HG02759 (cell line): ENCODE results near the gene SPATA1.
"Not testable (repeated sequence)": the region's sequence is repeated elsewhere in the genome, so short reads cannot be mapped to it uniquely, and the experiment has no call there.

Experiments used
- ATAC-seq: cut with Tn5 transposase; IDR thresholded peaks from one replicate; pipeline ENCODE4 v1.9.1; 2021; ENCODE audit warnings: mild to moderate bottlenecking, moderate library complexity; ENCODE audit not compliant: unreplicated experiment

Gene SPATA1

GRCh38 chr1:84585803-84586202 lies 79.6 kb downstream of the SPATA1 start:
- ATAC-seq = no peak

DNA sequence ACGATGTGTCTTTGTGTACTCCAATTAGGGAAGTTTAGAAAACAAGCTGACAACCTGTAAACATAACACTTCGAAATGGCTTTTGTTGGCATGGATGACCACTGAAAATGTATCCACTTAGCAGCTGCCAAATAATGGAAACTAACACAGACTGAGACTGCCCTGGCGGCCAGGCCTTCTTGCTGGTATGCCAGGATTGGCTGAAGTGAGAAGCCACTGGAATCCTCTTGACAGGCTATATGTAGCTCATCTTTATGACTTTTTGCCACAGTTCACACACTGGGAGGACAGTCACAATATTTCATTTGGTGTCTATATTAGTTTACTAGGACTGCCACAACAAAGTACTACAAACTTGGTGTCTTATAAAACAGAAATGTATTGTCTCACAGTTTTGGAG lies 80.9 kb downstream of the SPATA1 start:
- no peak for ATAC-seq

DNA sequence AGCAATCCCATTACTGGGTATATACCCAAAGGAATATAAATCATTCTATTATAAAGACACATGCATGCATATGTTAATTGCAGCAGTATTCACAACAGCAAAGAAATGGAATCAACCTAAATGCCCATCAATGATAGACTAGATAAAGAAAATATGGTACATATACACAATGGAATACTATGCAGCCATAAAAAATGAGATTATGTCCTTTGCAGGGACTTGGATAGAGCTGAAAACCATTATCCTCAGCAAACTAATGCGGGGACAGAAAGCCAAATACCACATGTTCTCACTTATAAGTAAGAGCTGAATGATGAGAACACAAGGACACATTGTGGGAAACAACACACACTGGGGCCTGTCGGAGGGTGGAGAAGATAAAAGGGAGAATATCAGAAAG lies 88.8 kb downstream of the SPATA1 start:
- ATAC-seq = not testable (repeated sequence)

DNA sequence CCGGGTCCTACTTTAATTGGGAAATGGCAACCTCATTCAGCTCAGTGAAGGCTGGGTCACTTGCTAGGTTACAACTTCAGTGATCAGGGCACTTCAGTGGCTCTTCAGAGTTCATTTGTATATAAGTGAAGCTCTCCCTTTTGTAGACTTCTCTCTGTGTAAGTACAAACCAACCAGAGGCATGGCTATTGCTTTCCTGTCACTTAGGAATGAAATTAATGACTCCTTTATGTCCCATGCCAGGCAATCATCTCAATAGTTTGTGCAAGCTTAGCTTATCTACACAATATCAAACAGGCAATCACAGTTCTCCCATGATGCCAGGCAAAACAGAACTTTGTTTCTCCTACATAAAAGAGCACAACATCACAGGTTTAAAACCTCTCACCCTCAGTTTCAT lies 90.8 kb downstream of the SPATA1 start:
- no peak for ATAC-seq

GRCh38 chr1:84598418-84598817 lies 92.2 kb downstream of the SPATA1 start:
- no peak for ATAC-seq

- ATAC-seq = peak; percentile 80
Observed at GRCh38 chr1:84598846-84599741, 92.9 kb downstream of the SPATA1 start.

- no peak for ATAC-seq
Observed at GRCh38 chr1:84600796-84601195, 94.6 kb downstream of the SPATA1 start.

DNA sequence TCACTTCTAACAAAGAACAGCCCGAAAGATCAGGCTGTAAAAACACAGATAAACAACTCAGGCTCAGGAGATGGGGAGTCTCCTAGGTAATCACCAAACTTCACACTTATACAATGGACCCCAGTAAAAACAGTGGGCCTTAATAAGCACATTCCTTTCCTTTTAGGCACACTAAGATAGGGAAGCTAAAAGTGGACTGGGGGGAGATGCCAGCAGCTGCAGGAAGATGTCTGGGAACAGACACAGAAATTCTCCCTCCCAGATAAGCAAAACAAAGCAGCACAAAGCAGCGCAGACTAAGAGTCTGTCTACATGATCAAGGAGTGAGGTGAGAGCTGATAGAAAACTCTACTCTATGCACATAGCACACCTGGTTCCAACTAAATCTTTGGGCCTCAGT lies 97.0 kb downstream of the SPATA1 start:
- no peak for ATAC-seq

- no peak for ATAC-seq
Observed at GRCh38 chr1:84603941-84604830, 98.0 kb downstream of the SPATA1 start.

DNA sequence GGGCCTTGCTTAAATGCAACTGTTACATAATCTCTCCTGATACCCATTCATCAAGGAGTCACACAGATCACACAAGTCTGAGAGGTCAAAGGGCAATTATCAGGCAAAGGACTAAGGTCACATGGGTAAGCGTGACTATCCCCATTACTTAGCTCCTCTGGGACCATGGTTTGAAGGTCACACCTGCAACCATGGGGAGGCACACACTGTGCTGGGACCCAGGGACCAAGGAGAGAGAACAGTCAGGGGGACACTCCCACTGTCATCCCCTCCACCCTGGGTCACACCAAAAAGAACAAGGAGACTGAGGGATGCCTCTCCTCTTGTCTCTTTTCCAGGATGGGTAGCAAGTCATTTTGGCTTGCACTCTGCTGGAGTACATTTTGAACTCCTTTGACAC lies 99.0 kb downstream of the SPATA1 start:
- ATAC-seq = no peak

DNA sequence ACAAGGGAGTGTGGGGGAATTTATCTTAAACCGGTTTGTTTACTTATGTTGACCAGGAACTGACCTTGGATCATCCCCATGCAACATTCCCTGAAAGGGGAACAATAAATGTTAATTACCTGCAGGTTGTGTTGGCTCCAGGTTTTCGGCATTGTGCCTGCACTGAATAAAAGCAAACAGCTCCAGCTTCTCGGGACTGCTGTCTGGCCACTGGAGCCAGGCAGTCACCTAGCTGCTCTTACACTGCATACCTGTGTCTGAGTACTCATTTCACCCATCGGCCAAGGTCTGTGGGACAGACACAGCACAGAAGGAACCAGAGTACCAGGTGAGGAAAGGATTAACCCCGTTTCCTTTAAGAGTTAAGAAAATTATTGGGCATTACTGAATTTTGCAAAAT lies 100.8 kb downstream of the SPATA1 start:
- no peak for ATAC-seq

- no peak for ATAC-seq
Observed at GRCh38 chr1:84611091-84611490, 104.9 kb downstream of the SPATA1 start.

DNA sequence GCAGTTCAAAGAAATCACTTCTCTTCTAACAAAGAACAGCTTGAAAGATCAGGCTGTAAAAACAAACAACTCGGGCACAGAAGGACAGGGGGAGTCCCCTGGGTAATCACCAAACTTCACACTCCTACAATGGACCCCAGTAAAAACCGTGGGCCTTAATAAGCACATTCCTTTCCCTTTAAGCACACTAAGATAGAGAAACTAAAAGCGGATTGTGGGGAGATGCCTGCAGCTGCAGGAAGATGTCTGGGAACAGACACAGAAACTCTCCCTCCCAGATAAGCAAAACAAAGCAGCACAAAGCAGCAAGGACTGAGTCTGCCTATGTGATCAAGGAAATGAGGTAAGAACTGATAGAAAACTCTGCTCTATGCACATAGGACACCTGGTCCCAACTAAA lies 105.6 kb downstream of the SPATA1 start:
- ATAC-seq = peak; percentile 44

- ATAC-seq = no peak
Observed at GRCh38 chr1:84613026-84613425, 106.8 kb downstream of the SPATA1 start.

GRCh38 chr1:84613887-84614286 lies 107.7 kb downstream of the SPATA1 start:
- no peak for ATAC-seq

DNA sequence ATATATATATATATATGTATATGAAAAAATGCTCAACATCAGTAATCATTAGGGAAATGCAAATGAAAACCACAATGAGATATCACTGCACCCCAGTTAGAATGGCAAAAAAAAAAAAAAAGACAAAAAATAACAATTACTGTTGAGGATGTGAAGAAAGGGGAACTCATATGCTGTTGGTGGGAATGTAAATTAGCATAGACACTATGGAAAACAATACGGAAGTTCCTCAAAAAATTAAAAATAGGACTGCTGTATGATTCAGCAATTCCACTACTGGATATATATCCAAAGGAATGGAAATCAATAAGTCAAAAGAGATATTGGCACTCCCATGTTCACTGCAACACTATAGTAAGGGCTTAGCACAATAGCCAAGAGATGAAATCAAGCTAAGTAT lies 109.6 kb downstream of the SPATA1 start:
- no peak for ATAC-seq
